GM12878 (cell line): ENCODE measurements around the gene ADAMTS2. TPM values are rescaled to one million over a fixed set of nuclear protein-coding genes. Genes with fewer than 3 reads are reported as not detected.

Experiments used
- ATAC-seq: fragments of 200-7000 bp; cut with Tn5 transposase; 3 replicates; pipeline ENCODE4 v1.9.1; 2020; ENCODE audit warnings: mild to moderate bottlenecking, moderate library complexity
- BruUV-seq: library from RNA; stranded (reverse); fragments of 400-500 nt; replicated peaks from 2 replicates; lab custom pipeline; 2021; lab: Mats Ljungman, UMichigan
- CTCF ChIA-PET: fragments of 300-600 bp; sonication (Branson Sonifier 250); formaldehyde crosslinking; extraction: SDS; loops from one replicate; lab custom pipeline; 2021; ENCODE audit warnings: inconsistent platforms; lab: Yijun Ruan, JAX
- POLR2A ChIA-PET: fragments of 350-600 bp; formaldehyde crosslinking; extraction: SDS; loops from one replicate; lab custom pipeline; 2021; ENCODE audit warnings: inconsistent platforms; lab: Charles Lee
- RAD21 ChIA-PET: fragments of 300-600 bp; sonication (Branson Sonifier 250); formaldehyde crosslinking; loops from one replicate; lab custom pipeline; 2023; ENCODE audit warnings: antibody characterized with exemption; ENCODE audit not compliant: unreplicated experiment; lab: Charles Lee
- SMC1A ChIA-PET: fragments of 300-600 bp; sonication (Branson Sonifier 250); formaldehyde crosslinking; loops from one replicate; lab custom pipeline; 2023; ENCODE audit not compliant: unreplicated experiment, uncharacterized antibody; lab: Charles Lee
- DNase-seq: peaks from one replicate; pipeline ENCODE4 v3.0.0-alpha.2; 2011; ENCODE audit warnings: low read depth, low spot score
- FAIRE-seq: peaks from 3 replicates; lab custom pipeline; 2011; peaks lifted over from hg19 to GRCh38; lab: Jason Lieb, UNC
- H2AFZ ChIP-seq: 2 replicates; pipeline ENCODE4 v1.6.0; 2011; ENCODE audit warnings: low read depth, low read length, control low read depth; ENCODE audit not compliant: control insufficient read depth
- H3K27ac ChIP-seq: 2 replicates; pipeline ENCODE4 v1.5.1; 2011; ENCODE audit warnings: control low read depth; ENCODE audit not compliant: control insufficient read depth, insufficient read depth
- H3K27me3 ChIP-seq, 2 experiments: replicated peaks in 1 of 2; 2 replicates each; pipeline versions ENCODE4 v1.6.0 to v1.6.1; 2011; ENCODE audit warnings: low read length in 1 of 2; ENCODE audit not compliant: control insufficient read depth in 2 of 2, insufficient read depth in 2 of 2
- H3K36me3 ChIP-seq, 2 experiments: 2 replicates each; pipeline ENCODE4 v1.5.1; 2011; ENCODE audit warnings: low read length in 1 of 2; ENCODE audit not compliant: control insufficient read depth in 2 of 2, insufficient read depth in 2 of 2
- H3K4me1 ChIP-seq: 2 replicates; pipeline ENCODE4 v1.6.1; 2011; ENCODE audit warnings: mild to moderate bottlenecking, low read length, moderate library complexity, mixed read lengths; ENCODE audit not compliant: control insufficient read depth, insufficient read depth
- H3K4me2 ChIP-seq: 2 replicates; pipeline ENCODE4 v1.6.0; 2011; ENCODE audit warnings: control low read depth; ENCODE audit not compliant: control insufficient read depth, insufficient read depth
- H3K4me3 ChIP-seq: fragments of 200-600 bp; sonication (generic); 2 replicates; pipeline ENCODE4 v1.5.1; 2016
- H3K79me2 ChIP-seq: 2 replicates; pipeline ENCODE4 v1.6.0; 2011; ENCODE audit warnings: low read length; ENCODE audit not compliant: control insufficient read depth, insufficient read depth
- H3K9ac ChIP-seq: 2 replicates; pipeline ENCODE4 v1.8.0; 2011; ENCODE audit warnings: low read length, control low read depth, mixed read lengths; ENCODE audit not compliant: control insufficient read depth, insufficient read depth
- H3K9me3 ChIP-seq: replicated peaks from 3 replicates; pipeline ENCODE4 v1.5.1; 2011; ENCODE audit warnings: mild to moderate bottlenecking, low read length; ENCODE audit not compliant: control insufficient read depth, insufficient read depth
- H4K20me1 ChIP-seq: 2 replicates; pipeline ENCODE4 v1.6.0; 2011; ENCODE audit not compliant: control insufficient read depth, insufficient read depth
- BMI1 ChIP-seq: fragments of 450-650 bp; IDR thresholded peaks from 2 replicates; pipeline ENCODE4 v1.6.1; 2016; ENCODE audit warnings: mild to moderate bottlenecking, moderate library complexity, borderline replicate concordance
- CREB1 ChIP-seq: IDR thresholded peaks from 2 replicates; pipeline ENCODE4 v1.6.1; 2012; ENCODE audit warnings: low read depth, mild to moderate bottlenecking, inconsistent platforms
- EED ChIP-seq: sonication (generic); IDR thresholded peaks from 2 replicates; pipeline ENCODE4 v1.6.1; 2016; ENCODE audit warnings: antibody characterized with exemption, low read depth
- EGR1 ChIP-seq, 2 experiments: IDR thresholded peaks; 1 replicate in 1 of 2; 2 replicates in 1 of 2; pipeline ENCODE4 v1.6.1; 2011 to 2012; ENCODE audit warnings: low read depth in 2 of 2, low read length in 2 of 2, borderline replicate concordance in 1 of 2, mild to moderate bottlenecking in 1 of 2, moderate library complexity in 1 of 2
- FOS ChIP-seq: IDR thresholded peaks from 3 replicates; pipeline ENCODE4 v1.6.1; 2011; ENCODE audit warnings: borderline replicate concordance; ENCODE audit not compliant: insufficient read length; ENCODE audit errors: extremely low read depth
- GABPA ChIP-seq: IDR thresholded peaks from 2 replicates; pipeline ENCODE4 v1.6.1; 2014; ENCODE audit warnings: antibody characterized with exemption, low read depth, mild to moderate bottlenecking, inconsistent platforms
- NR2C2 ChIP-seq: IDR thresholded peaks from 2 replicates; pipeline ENCODE4 v1.6.1; 2011; ENCODE audit warnings: borderline replicate concordance, low read depth; ENCODE audit not compliant: control insufficient read depth, insufficient read length
- RAD21 ChIP-seq: IDR thresholded peaks from 2 replicates; pipeline ENCODE4 v1.6.1; 2011; ENCODE audit warnings: mild to moderate bottlenecking, low read depth, low read length, moderate library complexity; ENCODE audit not compliant: insufficient read depth
- RFX5 ChIP-seq: IDR thresholded peaks from 2 replicates; pipeline ENCODE4 v1.6.1; 2011; ENCODE audit warnings: low read depth, low read length, improper control_type of control experiment
- SMAD1 ChIP-seq: fragments of 450-650 bp; IDR thresholded peaks from 2 replicates; pipeline ENCODE4 v1.6.1; 2018; ENCODE audit warnings: mild to moderate bottlenecking, low read depth; ENCODE audit not compliant: partially characterized antibody
- SP1 ChIP-seq: IDR thresholded peaks from one replicate; pipeline ENCODE4 v1.6.1; 2011; ENCODE audit warnings: low read depth, low read length
- TARDBP ChIP-seq: IDR thresholded peaks from 2 replicates; pipeline ENCODE4 v1.6.1; 2016; ENCODE audit warnings: borderline replicate concordance
- TCF12 ChIP-seq: IDR thresholded peaks from 2 replicates; pipeline ENCODE4 v1.6.1; 2011; ENCODE audit warnings: low read depth, mild to moderate bottlenecking, low read length
- YBX1 ChIP-seq: fragments of 450-650 bp; IDR thresholded peaks from 2 replicates; pipeline ENCODE4 v1.6.1; 2016; ENCODE audit warnings: antibody characterized with exemption
- ZNF24 ChIP-seq: fragments of 450-650 bp; IDR thresholded peaks from 2 replicates; pipeline ENCODE4 v1.6.1; 2017; ENCODE audit warnings: antibody characterized with exemption, mild to moderate bottlenecking
- ZNF274 ChIP-seq: IDR thresholded peaks from one replicate; pipeline ENCODE4 v1.8.0; 2011; ENCODE audit not compliant: insufficient read length, insufficient read depth
- ZNF622 ChIP-seq: fragments of 450-650 bp; IDR thresholded peaks from 2 replicates; pipeline ENCODE4 v1.6.1; 2017; ENCODE audit warnings: mild to moderate bottlenecking, inconsistent platforms
- WGBS: methylation state at CpG from one replicate; pipeline ENCODE4 v1.1.6; 2016; ENCODE audit warnings: low lambda C conversion rate; ENCODE audit not compliant: insufficient replicate concordance, insufficient coverage; ENCODE audit errors: missing lambda C conversion rate; 5-methylcytosine and 5-hydroxymethylcytosine counted together
- in situ Hi-C: fragments of 300-500 bp; cut with MboI; formaldehyde crosslinking; loops from 9 replicates; pipeline ENCODE4 v1.14.3; 2018; ENCODE audit warnings: mixed read lengths
- intact Hi-C: fragments of 100-400 bp; cut with micrococcal nuclease; formaldehyde crosslinking; loops from one replicate; pipeline ENCODE4 v1.14.2; 2022; ENCODE audit not compliant: unreplicated experiment
- polyA plus RNA-seq, 11 experiments: library from polyadenylated mRNA; depleted of rRNA in 4 of 11; unstranded in 6 of 11; stranded (reverse) in 5 of 11; fragments of >200 nt; fragmentation: Nextera tagmentation in 4 of 11; fragmentation: Illumina TruSeq in 1 of 11; extraction: Ambion mirVana in 4 of 11; extraction: Trizol in 1 of 11; gene quantifications; 1 replicate in 1 of 11; 2 replicates in 10 of 11; pipeline versions ENCODE4 v1.2.1 to v1.2.3, GENCODE V29; 2011 to 2016; ENCODE audit warnings: inconsistent platforms in 2 of 11, missing spikeins in 2 of 11, low read depth in 1 of 11
- total RNA-seq, 4 experiments: library from RNA; depleted of rRNA in 3 of 4; stranded (reverse); fragments of >200 nt in 3 of 4; fragmentation: Illumina TruSeq in 1 of 4; extraction: Trizol in 1 of 4; gene quantifications; 2 replicates each; pipeline versions ENCODE4 v1.2.1 to v1.2.3, GENCODE V29; 2013 to 2021
- TF ChIP-seq, protein P1 (sequence below): fragments of 150-350 bp; IDR thresholded peaks from 2 replicates; pipeline ENCODE4 v1.6.1; 2014; ENCODE audit warnings: mild to moderate bottlenecking, low read depth, low read length
- TF ChIP-seq, protein P2 (sequence below): IDR thresholded peaks from 2 replicates; pipeline ENCODE4 v1.6.1; 2012; ENCODE audit warnings: mild to moderate bottlenecking, low read depth, low read length

Gene ADAMTS2
- total and polyA plus RNA-seq, 10 of the 15 experiments (the other 5 are each of a cell fraction or from before 2014, with no cell fraction given): 0.03 to 0.05 TPM; not detected in 8

DNA sequence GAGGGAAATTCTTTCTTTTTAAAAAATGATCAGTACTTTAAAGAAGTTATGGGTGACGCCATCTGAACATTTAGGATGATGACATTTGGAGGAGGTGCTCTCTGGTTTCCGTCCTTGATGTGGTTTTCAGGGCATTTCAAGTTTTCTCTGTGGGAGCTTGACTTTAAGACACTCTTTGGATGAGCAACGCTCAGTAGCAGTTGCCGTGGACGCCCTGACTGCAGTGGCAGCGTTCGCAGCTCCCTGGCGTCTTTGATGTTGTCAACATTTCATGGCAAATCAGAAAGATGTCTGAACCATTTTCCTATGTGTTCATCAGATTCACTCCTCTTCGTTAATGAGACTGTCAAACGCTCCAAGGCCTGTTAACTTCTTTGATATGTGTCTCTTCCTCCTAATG lies 199.0 kb downstream of the ADAMTS2 start:
- ChIA-PET RAD21 (no interaction called here), CTCF (no interaction called here), SMC1A (no interaction called here), POLR2A (no interaction called here)
- Histone ChIP-seq H3K9ac (no peak overlapping the region), H3K27me3 (no peaks in the 10 kb centered on the region), H3K9me3 (peaks cover 4% of the 10 kb centered on the region; the same call in 1 of the 3 replicates), H3K4me3 (no peak overlapping the region), H3K36me3 (no peaks in the 10 kb centered on the region), H3K4me2 (no peak overlapping the region), H3K27ac (no peak overlapping the region), H4K20me1 (no peaks in the 10 kb centered on the region), H2AFZ (no peak overlapping the region), H3K4me1 (no peaks in the 10 kb centered on the region), H3K79me2 (no peaks in the 10 kb centered on the region)
- in situ Hi-C loops: no loop called here
- no peak for FAIRE-seq
- no TSS peak for BruUV-seq
- ATAC-seq: no peak
- TF ChIP-seq YBX1: no peak
- TF ChIP-seq GABPA: no peak
- no peak for TF ChIP-seq TARDBP
- TF ChIP-seq RFX5: no peak
- no peak for TF ChIP-seq BMI1
- TF ChIP-seq, protein P1, sequence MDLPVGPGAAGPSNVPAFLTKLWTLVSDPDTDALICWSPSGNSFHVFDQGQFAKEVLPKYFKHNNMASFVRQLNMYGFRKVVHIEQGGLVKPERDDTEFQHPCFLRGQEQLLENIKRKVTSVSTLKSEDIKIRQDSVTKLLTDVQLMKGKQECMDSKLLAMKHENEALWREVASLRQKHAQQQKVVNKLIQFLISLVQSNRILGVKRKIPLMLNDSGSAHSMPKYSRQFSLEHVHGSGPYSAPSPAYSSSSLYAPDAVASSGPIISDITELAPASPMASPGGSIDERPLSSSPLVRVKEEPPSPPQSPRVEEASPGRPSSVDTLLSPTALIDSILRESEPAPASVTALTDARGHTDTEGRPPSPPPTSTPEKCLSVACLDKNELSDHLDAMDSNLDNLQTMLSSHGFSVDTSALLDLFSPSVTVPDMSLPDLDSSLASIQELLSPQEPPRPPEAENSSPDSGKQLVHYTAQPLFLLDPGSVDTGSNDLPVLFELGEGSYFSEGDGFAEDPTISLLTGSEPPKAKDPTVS: no peak
- no peak for TF ChIP-seq ZNF24
- TF ChIP-seq, protein P2, sequence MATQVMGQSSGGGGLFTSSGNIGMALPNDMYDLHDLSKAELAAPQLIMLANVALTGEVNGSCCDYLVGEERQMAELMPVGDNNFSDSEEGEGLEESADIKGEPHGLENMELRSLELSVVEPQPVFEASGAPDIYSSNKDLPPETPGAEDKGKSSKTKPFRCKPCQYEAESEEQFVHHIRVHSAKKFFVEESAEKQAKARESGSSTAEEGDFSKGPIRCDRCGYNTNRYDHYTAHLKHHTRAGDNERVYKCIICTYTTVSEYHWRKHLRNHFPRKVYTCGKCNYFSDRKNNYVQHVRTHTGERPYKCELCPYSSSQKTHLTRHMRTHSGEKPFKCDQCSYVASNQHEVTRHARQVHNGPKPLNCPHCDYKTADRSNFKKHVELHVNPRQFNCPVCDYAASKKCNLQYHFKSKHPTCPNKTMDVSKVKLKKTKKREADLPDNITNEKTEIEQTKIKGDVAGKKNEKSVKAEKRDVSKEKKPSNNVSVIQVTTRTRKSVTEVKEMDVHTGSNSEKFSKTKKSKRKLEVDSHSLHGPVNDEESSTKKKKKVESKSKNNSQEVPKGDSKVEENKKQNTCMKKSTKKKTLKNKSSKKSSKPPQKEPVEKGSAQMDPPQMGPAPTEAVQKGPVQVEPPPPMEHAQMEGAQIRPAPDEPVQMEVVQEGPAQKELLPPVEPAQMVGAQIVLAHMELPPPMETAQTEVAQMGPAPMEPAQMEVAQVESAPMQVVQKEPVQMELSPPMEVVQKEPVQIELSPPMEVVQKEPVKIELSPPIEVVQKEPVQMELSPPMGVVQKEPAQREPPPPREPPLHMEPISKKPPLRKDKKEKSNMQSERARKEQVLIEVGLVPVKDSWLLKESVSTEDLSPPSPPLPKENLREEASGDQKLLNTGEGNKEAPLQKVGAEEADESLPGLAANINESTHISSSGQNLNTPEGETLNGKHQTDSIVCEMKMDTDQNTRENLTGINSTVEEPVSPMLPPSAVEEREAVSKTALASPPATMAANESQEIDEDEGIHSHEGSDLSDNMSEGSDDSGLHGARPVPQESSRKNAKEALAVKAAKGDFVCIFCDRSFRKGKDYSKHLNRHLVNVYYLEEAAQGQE: no peak
- no peak for TF ChIP-seq CREB1
- TF ChIP-seq ZNF274: no peak
- TF ChIP-seq EGR1 (IDR thresholded peaks at IDR 0.05; ENCODE audit: borderline replicate concordance in 1 of 2, low read depth in 2 of 2, low read length in 2 of 2): no peak
- no peak for TF ChIP-seq SMAD1
- TF ChIP-seq ZNF622: no peak
- TF ChIP-seq RAD21: no peak
- no peak for TF ChIP-seq NR2C2
- no peak for TF ChIP-seq FOS
- TF ChIP-seq SP1: no peak
- no peak for TF ChIP-seq TCF12
- TF ChIP-seq EED: no peak
- intact Hi-C loops: no loop called here
- WGBS: 20% methylated on average over 10 of the region's 10 CpGs
- no peak for DNase-seq
